GM12874 (cell line): ENCODE results near the gene BRSK2.

ENCODE experiments used
- TF ChIP-seq, protein P1 (sequence below): IDR thresholded peaks from 2 replicates; pipeline ENCODE4 v1.5.1; 2011; ENCODE audit warnings: low read depth, mild to moderate bottlenecking, control low read depth, low read length, moderate library complexity; ENCODE audit not compliant: insufficient read depth

Gene BRSK2

GRCh38 chr11:1360181-1360834 lies 29.4 kb upstream of the BRSK2 start:
- TF ChIP-seq, protein P1, sequence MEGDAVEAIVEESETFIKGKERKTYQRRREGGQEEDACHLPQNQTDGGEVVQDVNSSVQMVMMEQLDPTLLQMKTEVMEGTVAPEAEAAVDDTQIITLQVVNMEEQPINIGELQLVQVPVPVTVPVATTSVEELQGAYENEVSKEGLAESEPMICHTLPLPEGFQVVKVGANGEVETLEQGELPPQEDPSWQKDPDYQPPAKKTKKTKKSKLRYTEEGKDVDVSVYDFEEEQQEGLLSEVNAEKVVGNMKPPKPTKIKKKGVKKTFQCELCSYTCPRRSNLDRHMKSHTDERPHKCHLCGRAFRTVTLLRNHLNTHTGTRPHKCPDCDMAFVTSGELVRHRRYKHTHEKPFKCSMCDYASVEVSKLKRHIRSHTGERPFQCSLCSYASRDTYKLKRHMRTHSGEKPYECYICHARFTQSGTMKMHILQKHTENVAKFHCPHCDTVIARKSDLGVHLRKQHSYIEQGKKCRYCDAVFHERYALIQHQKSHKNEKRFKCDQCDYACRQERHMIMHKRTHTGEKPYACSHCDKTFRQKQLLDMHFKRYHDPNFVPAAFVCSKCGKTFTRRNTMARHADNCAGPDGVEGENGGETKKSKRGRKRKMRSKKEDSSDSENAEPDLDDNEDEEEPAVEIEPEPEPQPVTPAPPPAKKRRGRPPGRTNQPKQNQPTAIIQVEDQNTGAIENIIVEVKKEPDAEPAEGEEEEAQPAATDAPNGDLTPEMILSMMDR, result no peak

GRCh38 chr11:1360835-1361357 lies 28.8 kb upstream of the BRSK2 start:
- TF ChIP-seq, protein P1, result no peak

GRCh38 chr11:1361882-1362281 lies 27.9 kb upstream of the BRSK2 start:
- TF ChIP-seq, protein P1, result no peak

- TF ChIP-seq, protein P1, result no peak
Observed at GRCh38 chr11:1367721-1368120, 22.0 kb upstream of the BRSK2 start.

DNA sequence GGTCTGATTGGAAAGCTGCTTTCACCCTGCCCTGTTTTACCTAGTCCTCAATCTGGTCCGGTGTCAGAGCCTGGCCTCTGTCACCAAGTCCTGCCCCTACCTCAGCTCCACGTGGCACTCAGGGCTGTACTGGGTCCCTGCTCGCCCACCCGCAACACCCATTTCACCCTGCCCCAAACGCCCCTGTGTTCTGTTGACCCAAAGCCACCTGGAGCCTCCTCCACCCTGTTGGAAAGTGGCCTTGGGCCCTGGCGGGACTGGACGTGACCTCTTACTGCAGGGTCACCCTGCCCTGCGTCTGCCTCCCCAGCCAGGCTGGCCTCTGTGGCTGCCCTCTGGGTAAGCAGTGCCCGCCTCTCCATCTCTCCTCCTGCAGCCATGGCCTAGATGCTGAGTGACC lies 21.5 kb upstream of the BRSK2 start:
- TF ChIP-seq, protein P1, result no peak

GRCh38 chr11:1368966-1369365 lies 20.8 kb upstream of the BRSK2 start:
- TF ChIP-seq, protein P1, result no peak

DNA sequence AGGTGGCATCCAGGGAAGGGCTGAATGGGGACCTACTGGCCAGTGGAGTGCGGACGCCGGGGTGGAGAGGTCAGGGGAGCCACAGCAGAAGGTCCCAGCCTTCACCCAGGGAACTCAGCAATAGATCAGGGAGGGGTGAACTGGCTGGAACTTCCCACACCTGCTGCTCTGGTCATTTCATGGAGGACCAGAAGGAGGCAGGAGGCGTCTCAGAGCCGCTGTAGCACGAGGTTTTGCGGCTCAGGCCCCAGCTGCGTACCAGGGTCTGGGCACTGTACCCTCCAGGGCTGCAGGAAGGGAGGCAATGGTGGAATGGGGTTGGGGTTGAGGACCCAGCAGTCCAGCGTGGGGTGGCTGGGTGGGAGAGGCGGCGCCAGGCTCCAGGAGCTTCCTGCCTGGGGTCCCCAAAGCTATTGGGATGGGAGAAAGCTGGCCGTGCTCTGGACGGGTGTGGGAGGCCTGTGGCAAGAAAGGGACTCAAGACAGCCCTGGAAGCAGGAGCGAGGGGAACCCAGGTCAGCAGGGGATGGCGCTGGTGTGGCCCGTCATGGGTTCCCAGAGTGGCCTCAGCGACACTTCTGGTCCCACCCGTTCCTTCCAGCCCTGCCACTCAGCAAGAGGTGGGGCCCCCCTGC lies 20.2 kb upstream of the BRSK2 start:
- TF ChIP-seq, protein P1, result no peak
